ENCODE measurements around the gene PLOD2. TPM values are rescaled to one million over a fixed set of nuclear protein-coding genes. Genes with fewer than 3 reads are reported as not detected.

PLOD2 gene
- total and polyA plus RNA-seq, 2 of the 8 experiments (the other 6 are each of a cell fraction or from before 2014, with no cell fraction given), result 4.0 to 28.7 TPM

GRCh38 chr3:146115619-146116018 is 45.4 kb downstream of the PLOD2 start:
- Histone ChIP-seq H3K4me3 (ENCODE audit: extremely low read depth in 1 of 4, insufficient read depth in 2 of 4, low read depth in 3 of 4, low read length in 4 of 4) (no peak overlapping the region), H2BK12ac (ENCODE audit: low read depth, low read length) (no peak overlapping the region), H3K23ac (ENCODE audit: insufficient read length) (no peak overlapping the region), H3K4ac (replicated peaks; ENCODE audit: insufficient read length, low read depth, low read length) (no peak overlapping the region), H3K23me2 (ENCODE audit: low read depth, low read length) (no peaks in the 10 kb centered on the region), H2BK5ac (ENCODE audit: low read depth, low read length) (no peak overlapping the region), H4K91ac (replicated peaks; ENCODE audit: insufficient read length, low read length) (no peak overlapping the region), H4K20me1 (replicated peaks in 1 of 2; ENCODE audit: control insufficient read depth in 1 of 2, insufficient read depth in 2 of 2, low read length in 2 of 2) (no peaks in the 10 kb centered on the region), H3K36me3 (ENCODE audit: control insufficient read depth in 2 of 4, insufficient read depth in 4 of 4, low read length in 3 of 4) (peaks cover 0 to 6% (median 0%) of the 10 kb centered on the region in 4 experiments; a peak in 1 of 8 replicates), H3K18ac (ENCODE audit: extremely low read depth, low read length) (no peak overlapping the region), H3K4me2 (ENCODE audit: insufficient read depth in 1 of 2, low read depth in 2 of 2, low read length in 2 of 2) (no peak overlapping the region), H3K79me1 (ENCODE audit: low read depth, low read length) (no peaks in the 10 kb centered on the region), H2BK15ac (ENCODE audit: low read length) (no peak overlapping the region), H3K79me2 (ENCODE audit: control insufficient read depth in 1 of 2, insufficient read depth in 2 of 2, low read length in 2 of 2) (no peaks in the 10 kb centered on the region), H2BK120ac (replicated peaks; ENCODE audit: low read depth, low read length) (no peak overlapping the region), H2AK5ac (ENCODE audit: low read depth, low read length) (no peak overlapping the region), H2BK20ac (ENCODE audit: low read length) (no peak overlapping the region), H3K14ac (ENCODE audit: insufficient read length) (no peak overlapping the region), H3K9me3 (ENCODE audit: insufficient read depth in 2 of 2, low read depth in 1 of 2, low read length in 1 of 2) (no peaks in the 10 kb centered on the region), H3K27me3 (replicated peaks in 1 of 4; ENCODE audit: control insufficient read depth in 3 of 4, extremely low read depth in 1 of 4, insufficient read depth in 3 of 4, low read length in 3 of 4) (peaks cover 0 to 1% (median 0%) of the 10 kb centered on the region in 4 experiments; a peak in 1 of 7 replicates), H3K27ac (ENCODE audit: low read depth, low read length) (no peak overlapping the region), H3K56ac (replicated peaks; ENCODE audit: insufficient read length, low read depth, low read length) (no peak overlapping the region), H3K4me1 (replicated peaks in 1 of 4; ENCODE audit: control insufficient read depth in 3 of 4, insufficient read depth in 4 of 4, low read length in 3 of 4) (no peaks in the 10 kb centered on the region), H2AFZ (ENCODE audit: low read length) (no peak overlapping the region), H4K5ac (ENCODE audit: insufficient read length, low read depth, low read length) (no peak overlapping the region), H4K8ac (ENCODE audit: extremely low read depth, insufficient read depth, low read length) (no peak overlapping the region), H3K9ac (replicated peaks in 1 of 4; ENCODE audit: extremely low read depth in 1 of 4, low read depth in 3 of 4, low read length in 3 of 4) (no peak overlapping the region)
- no peak for TF ChIP-seq RXRA (IDR thresholded peaks at IDR 0.05; ENCODE audit: insufficient read depth, low read depth, low read length)
- no peak for FAIRE-seq
- DNase-seq (ENCODE audit: low read depth in 1 of 2, low spot score in 2 of 2), result no peak
- ChIA-PET POLR2A (ENCODE audit: partially characterized antibody) (interaction anchor here (0.5 kb wide), 1 partner anchor 431 kb away, joined by 3 read pairs; no protein-coding TSS in a partner anchor), CTCF (ENCODE audit: partially characterized antibody) (interaction anchor here (0.6 kb wide), 1 partner anchor 1250 kb away, joined by 3 read pairs; no protein-coding TSS in a partner anchor)
- 94% methylated on average over 1 of the region's 1 CpG; no CpG with 5 or more reads in 1 of the 2 experiments for WGBS, 2 experiments (ENCODE audit: extremely low coverage in 1 of 2, insufficient coverage in 1 of 2, insufficient read length in 1 of 2, insufficient replicate concordance in 2 of 2, low coverage in 1 of 2, low lambda C conversion rate in 2 of 2, missing lambda C conversion rate in 1 of 2)

All from H1 (cell line).